KOPT-K1 (cell line): Measurements from ENCODE around the gene MTCL3.

Source experiments
- H3K27ac ChIP-seq: fragments of 200-600 bp; sonication (generic); 2 replicates; pipeline ENCODE4 v1.5.1; 2016; ENCODE audit warnings: antibody characterized with exemption, mild to moderate bottlenecking, low read depth, low read length; ENCODE audit not compliant: poor library complexity, severe bottlenecking
- H3K36me3 ChIP-seq: fragments of 200-600 bp; sonication (generic); 2 replicates; pipeline ENCODE4 v1.5.1; 2017; ENCODE audit warnings: antibody characterized with exemption, mild to moderate bottlenecking, low read length, moderate library complexity; ENCODE audit not compliant: insufficient read depth
- H3K9me3 ChIP-seq: fragments of 200-600 bp; sonication (generic); 2 replicates; pipeline ENCODE4 v1.5.1; 2017; ENCODE audit warnings: antibody characterized with exemption, low read length, mild to moderate bottlenecking; ENCODE audit not compliant: insufficient read depth, poor library complexity, severe bottlenecking

The MTCL3 gene

DNA sequence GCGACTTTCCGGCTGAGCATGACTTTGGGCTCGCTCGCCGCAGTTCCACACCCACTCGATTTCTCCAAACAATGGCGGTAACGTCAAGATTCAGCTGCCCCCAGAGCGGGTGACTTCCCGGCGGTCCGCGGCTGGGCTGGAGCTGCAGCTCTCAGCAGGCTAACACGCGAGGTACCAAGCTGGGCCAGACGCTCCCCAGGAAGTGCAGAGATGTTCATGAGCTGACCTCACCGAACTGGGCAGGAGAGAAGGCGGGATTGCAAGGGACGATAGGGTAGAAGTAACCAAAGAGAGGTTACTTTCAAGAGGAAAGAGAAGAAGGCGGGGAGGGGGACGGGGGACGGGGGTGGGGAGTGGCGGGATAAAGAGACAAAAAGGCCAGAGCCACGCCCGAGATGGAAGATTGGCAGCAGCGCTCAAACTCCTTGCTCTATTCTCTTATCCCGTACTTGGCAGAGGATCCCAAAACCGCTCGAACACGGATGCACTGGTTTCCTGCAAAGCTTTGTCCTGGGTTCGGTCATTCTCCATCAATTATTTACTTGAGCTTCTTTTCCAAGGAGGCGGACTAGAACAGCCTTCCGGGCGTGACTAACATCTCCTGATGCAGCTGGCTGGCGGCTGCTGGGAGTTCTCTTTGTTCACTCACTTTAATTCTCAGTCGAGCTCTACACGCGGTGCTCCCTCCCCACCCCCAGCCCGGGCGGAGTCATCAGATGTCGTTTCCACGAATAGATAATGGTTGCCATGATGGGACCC, at the start of gene MTCL3:
Gene MTCL3, minus strand, starts transcription at position 626 of the 759 bp plus-strand sequence.
- peak within 1 kb of the TSS; percentile 60 for H3K27ac ChIP-seq
- H3K36me3 ChIP-seq: peaks cover under 1% of the 10 kb centered on the region; the same call in 1 of the 2 replicates
- H3K9me3 ChIP-seq: no peaks in the 10 kb centered on the region

DNA sequence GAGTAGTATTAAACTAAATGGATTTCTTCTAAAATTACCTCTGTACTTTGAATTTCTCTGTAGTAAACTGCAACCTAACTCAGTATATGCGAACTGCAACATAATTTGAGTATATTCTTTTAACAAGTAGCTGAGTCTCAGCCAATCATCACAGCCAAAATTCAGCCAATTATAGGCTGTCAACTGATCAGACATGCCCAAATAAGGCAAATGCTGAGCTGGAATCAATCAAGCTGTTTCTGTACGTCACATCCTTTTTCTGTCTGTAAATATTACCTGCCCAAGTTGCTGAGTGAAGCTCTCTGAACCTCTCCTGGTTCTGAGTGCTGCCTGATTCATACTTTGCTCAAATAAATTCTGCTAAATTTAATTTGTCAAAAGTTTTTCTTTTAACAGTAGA, 48.3 kb upstream of the MTCL3 start:
- H3K36me3 ChIP-seq: no peaks in the 10 kb centered on the region
- H3K9me3 ChIP-seq: no peaks in the 10 kb centered on the region
- no peak overlapping the region for H3K27ac ChIP-seq

DNA sequence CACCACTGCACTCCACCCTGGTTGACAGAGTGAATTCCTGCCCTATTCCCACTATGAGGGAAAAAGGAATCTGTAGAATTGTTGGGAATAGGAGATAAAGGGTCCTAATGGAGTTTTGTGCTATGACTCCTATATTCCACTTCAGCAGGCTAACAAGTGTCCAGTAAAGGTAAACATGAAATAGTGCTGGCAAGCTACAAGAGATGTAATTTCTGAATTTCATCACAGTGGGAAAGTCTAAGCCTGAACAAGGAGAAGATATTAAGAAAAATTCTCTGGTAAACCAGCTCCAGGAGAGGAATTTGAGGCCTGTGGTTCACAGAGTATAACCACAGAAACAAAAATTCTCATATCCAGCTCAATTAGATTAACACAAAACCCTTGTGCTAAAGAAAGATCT, 47.5 kb upstream of the MTCL3 start:
- no peaks in the 10 kb centered on the region for H3K9me3 ChIP-seq
- H3K27ac ChIP-seq: no peak overlapping the region
- H3K36me3 ChIP-seq: no peaks in the 10 kb centered on the region

DNA sequence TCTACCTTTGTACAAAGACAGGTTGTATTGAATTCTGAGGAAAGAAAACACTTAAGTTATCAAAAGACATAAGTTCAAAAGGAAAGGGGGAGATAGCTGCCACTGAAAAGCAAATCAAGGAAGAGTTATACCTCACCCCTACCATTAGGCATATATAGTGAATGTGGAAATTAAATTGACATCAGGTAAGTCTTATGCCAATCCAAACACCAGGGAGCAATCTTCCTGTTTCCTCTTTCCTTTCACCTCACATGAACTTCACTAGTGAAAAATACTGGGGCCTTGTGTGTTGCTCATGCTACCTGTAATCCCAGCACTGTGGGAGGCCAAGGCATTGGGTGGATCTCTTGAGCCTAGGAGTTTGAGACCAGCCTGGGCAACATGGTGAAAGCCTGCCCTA, 47.0 kb upstream of the MTCL3 start:
- H3K36me3 ChIP-seq: no peaks in the 10 kb centered on the region
- no peaks in the 10 kb centered on the region for H3K9me3 ChIP-seq
- H3K27ac ChIP-seq: no peak overlapping the region

- Histone ChIP-seq H3K9me3 (no peaks in the 10 kb centered on the region), H3K36me3 (no peaks in the 10 kb centered on the region), H3K27ac (no peak overlapping the region)
Measured at GRCh38 chr6:127564761-127565160, 45.6 kb upstream of the MTCL3 start.

DNA sequence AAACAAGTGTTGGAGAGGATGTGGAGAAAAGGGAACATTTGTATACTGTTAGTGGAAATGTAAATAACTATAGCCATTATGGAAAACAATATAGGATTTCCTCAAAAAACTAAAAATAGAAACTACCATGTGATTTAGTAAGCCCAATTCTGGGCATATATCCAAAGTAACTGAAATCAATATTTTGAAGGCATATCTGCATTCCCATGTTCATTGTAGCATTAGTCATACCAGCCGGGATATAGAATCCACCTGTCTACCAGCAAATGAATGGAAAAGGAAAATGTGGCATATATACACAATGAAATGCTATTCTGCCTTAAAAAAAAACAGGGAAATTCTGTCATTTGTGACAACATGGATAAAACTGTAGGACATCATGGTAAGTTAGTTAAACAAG, 42.5 kb upstream of the MTCL3 start:
- H3K27ac ChIP-seq: no peak overlapping the region
- H3K36me3 ChIP-seq: no peaks in the 10 kb centered on the region
- no peaks in the 10 kb centered on the region for H3K9me3 ChIP-seq

DNA sequence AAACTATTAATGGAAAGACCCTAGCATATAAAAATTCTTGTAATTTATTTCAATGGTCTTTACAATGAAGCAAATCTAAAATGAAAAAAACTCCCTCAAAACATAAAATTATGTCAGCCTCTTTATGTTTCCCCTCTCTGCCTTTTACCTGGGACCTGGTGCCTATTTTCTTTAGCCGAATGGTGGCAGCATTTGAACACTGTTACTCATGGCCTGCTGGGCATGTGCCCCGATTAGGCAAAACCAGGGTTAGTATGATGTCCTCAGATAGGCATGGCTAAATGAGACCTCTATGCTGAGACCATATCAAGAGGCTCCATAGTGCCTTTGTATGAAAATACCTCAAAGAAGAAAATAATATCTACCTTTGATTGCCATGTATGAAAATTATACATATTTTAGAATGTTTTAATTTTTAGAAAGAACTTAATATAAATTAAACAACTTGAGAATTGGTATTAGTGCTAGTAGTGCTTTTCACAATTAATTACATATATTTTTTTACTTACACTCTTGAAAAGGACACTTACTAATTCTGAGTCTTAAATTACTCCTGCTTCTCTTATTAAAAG, 35.4 kb upstream of the MTCL3 start:
- no peak overlapping the region for H3K27ac ChIP-seq
- H3K36me3 ChIP-seq: no peaks in the 10 kb centered on the region
- H3K9me3 ChIP-seq: no peaks in the 10 kb centered on the region

GRCh38 chr6:127550403-127550802, 31.3 kb upstream of the MTCL3 start:
- H3K36me3 ChIP-seq: no peaks in the 10 kb centered on the region

GRCh38 chr6:127547904-127548649, 28.9 kb upstream of the MTCL3 start:
- H3K27ac ChIP-seq: no peak overlapping the region
- H3K9me3 ChIP-seq: no peaks in the 10 kb centered on the region
- H3K36me3 ChIP-seq: no peaks in the 10 kb centered on the region

More at GRCh38 chr6:127550403-127550802, 31.3 kb upstream of the MTCL3 start:
- H3K9me3 ChIP-seq: no peaks in the 10 kb centered on the region
- no peak overlapping the region for H3K27ac ChIP-seq

DNA sequence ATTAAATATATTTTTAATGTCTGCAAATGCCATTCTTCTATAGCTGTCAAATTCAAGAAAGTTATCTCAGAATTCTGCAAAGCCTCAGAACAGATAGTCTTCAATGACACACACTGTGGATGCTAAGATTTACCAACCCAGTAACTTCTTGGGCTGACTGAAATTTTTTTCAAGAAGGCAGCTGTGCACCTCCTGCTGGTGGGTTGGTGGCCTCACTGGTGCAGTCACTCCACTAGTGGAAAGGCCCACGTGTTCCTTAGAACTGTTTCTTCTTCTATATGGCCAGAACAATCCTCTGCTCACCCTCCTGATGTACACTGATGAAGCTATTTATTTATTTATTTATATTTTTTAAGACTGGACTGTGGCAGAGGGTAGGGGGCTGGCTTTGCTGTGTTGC, 28.1 kb upstream of the MTCL3 start:
- Histone ChIP-seq H3K9me3 (no peaks in the 10 kb centered on the region), H3K36me3 (no peaks in the 10 kb centered on the region), H3K27ac (no peak overlapping the region)

GRCh38 chr6:127539272-127539671, 20.1 kb upstream of the MTCL3 start:
- Histone ChIP-seq H3K36me3 (no peaks in the 10 kb centered on the region), H3K27ac (no peak overlapping the region), H3K9me3 (no peaks in the 10 kb centered on the region)

DNA sequence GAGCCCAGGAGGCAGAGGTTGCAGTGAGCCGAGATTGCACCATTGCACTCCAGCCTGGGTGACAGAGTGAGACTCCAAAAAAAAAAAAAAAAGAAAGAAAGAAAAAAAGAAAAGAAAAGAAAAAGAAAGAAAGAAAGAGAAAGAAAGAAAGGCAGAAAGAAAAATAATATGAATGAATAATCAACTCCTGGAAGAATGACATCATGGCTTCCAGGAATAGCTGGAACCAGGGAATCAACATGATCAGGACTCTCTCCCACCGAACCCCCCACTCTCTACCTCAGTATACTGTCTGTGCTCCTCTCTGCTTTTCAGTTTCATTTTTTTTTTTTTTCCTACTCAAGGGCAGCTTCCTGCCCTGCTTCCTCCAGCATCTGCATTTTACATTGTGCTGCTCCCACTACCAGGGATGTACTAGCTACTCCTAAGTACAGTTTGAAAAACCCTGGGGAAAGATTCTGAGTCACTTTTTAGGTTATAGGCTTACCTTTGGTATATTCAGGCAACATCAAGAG, 19.7 kb upstream of the MTCL3 start:
- H3K27ac ChIP-seq: no peak overlapping the region
- H3K9me3 ChIP-seq: no peaks in the 10 kb centered on the region
- no peaks in the 10 kb centered on the region for H3K36me3 ChIP-seq

DNA sequence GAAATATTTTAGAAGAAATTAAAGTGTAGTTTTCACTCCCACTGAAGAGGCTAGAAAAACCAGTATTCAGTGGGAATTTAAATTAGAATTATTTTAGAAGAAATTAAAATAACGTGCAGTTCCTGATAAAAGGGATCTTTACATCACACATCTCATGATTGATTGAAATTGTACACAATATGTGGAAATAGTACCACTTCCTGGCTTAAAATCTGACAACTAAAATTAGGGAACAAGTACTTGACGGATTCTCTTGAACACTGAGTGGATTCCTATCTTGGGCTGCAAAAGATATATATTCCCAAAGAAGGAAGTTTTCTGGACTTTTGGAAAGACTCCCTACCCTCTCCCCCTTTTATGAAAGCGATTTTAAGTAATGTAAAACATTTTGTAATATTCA, 14.6 kb upstream of the MTCL3 start:
- Histone ChIP-seq H3K27ac (no peak overlapping the region), H3K36me3 (no peaks in the 10 kb centered on the region), H3K9me3 (no peaks in the 10 kb centered on the region)

DNA sequence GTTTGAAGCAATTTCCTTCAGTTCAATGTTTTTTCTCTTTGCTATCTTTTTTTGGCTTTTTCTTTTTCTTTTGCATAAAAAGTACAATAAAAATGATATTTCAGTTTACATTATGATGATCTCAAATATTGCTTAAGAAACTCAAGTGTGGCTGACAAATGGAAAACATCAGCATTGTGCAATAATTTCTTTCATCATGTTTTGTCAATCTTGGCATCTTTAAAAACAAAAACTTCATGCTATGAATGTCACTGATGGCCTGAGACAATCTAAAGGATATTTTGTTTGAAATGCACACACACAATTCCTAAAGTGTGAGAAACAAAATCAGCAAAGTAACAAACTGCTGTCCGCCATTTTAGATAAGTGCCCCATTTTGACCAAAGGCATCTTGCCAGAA, 13.9 kb upstream of the MTCL3 start:
- no peaks in the 10 kb centered on the region for H3K36me3 ChIP-seq
- no peak overlapping the region for H3K27ac ChIP-seq
- H3K9me3 ChIP-seq: no peaks in the 10 kb centered on the region

- Histone ChIP-seq H3K27ac (no peak overlapping the region), H3K9me3 (no peaks in the 10 kb centered on the region), H3K36me3 (no peaks in the 10 kb centered on the region)
Measured at GRCh38 chr6:127522714-127523113, 3.6 kb upstream of the MTCL3 start.
